GM06990 (cell line): ENCODE measurements around the gene RHOB.

Experiments
- DNase-seq: peaks from one replicate; pipeline ENCODE4 v3.0.0-alpha.2; 2011; ENCODE audit not compliant: insufficient read length; ENCODE audit errors: extremely low read depth
- H3K27me3 ChIP-seq: replicated peaks from 2 replicates; pipeline ENCODE4 v1.6.0; 2011; ENCODE audit warnings: low read length; ENCODE audit not compliant: control insufficient read depth, insufficient read depth
- H3K36me3 ChIP-seq: 2 replicates; pipeline ENCODE4 v1.5.1; 2011; ENCODE audit warnings: low read length; ENCODE audit not compliant: control insufficient read depth, insufficient read depth
- H3K4me3 ChIP-seq: replicated peaks from 2 replicates; pipeline ENCODE4 v1.5.1; 2011; ENCODE audit warnings: low read depth, mild to moderate bottlenecking, control low read depth, low read length
- CTCF ChIP-seq: IDR thresholded peaks from 2 replicates; pipeline ENCODE4 v1.5.1; 2011; ENCODE audit warnings: low read length, control low read depth, mild to moderate bottlenecking, inconsistent platforms; ENCODE audit not compliant: insufficient read depth, poor library complexity, severe bottlenecking

The RHOB gene

DNA sequence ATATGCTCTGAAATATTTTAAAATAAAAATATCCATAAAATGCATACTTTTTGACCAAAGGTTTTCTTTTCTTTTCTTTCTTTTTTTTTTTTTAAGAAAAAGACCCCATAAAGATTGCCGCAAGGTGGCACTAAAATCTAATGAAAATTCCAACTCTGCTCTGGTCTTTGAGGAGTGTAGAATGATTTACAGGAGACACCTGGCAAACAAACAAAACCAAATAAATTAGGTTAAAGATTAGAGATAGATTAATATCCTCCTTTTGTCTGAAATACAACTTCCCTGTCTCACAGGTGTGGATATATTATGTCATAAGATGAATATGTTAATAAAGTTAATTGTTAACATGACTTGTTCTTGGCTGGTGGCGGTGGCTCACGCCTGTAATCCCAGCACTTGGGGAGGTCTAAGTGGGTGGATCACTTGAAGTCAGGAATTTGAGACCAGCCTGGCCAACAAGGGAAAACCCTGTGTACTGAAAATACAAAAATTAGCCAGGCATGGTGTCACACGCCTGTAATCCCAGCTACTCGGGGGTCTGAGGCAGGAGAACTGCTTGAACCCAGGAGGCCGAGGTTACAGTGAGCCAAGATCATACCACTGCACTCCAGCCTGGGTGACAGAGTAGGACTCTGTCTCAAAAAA lies 3.5 kb upstream of the RHOB start:
- peak; percentile 41 for TF ChIP-seq CTCF
- H3K4me3 ChIP-seq = no peak overlapping the region
- no peaks in the 10 kb centered on the region for H3K36me3 ChIP-seq
- DNase-seq = no peak
- H3K27me3 ChIP-seq = no peaks in the 10 kb centered on the region; the same call in 1 of the 2 replicates

GRCh38 chr2:20444101-20444992 lies 2.5 kb upstream of the RHOB start:
- H3K4me3 ChIP-seq = no peak overlapping the region
- H3K27me3 ChIP-seq = no peaks in the 10 kb centered on the region; the same call in 1 of the 2 replicates
- no peaks in the 10 kb centered on the region for H3K36me3 ChIP-seq
- no peak for DNase-seq
- TF ChIP-seq CTCF = no peak

- Histone ChIP-seq H3K4me3 (no peak overlapping the region), H3K27me3 (no peaks in the 10 kb centered on the region; the same call in 1 of the 2 replicates), H3K36me3 (no peaks in the 10 kb centered on the region)
- no peak for DNase-seq
- no peak for TF ChIP-seq CTCF
Measured at GRCh38 chr2:20444993-20445910, 1.6 kb upstream of the RHOB start.

DNA sequence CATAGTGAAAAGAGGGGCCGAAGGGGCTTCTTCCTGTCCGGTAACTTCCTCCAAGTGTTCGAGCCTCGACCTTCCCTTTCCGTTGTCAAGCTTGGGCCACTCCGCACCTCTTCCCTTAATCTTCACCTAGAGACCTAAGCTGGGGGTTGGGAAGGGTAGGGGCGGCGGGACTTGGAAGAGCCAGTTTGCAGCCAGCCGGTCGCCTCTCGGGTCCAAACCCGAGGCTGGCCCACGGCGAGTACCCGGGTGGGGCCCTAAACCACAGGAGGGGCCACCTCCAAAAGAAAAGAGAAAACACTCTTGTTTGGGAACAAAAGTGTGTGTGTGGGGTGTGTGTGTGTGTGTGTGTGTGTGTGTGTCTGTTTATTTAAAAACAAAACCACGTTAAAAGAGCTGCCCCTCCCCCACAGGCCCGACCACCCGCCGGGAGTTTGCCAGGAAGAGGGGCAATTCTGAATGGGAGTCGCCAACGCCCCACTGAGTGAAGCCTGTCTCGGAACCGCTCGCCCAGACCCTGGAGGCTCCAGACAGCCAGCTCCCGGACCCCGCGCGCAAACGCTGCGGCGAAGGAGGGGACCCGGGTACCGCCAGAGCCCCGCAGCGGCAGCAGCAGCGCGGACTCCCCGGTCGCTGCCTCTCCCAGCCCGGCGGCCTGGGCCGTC lies 488 bp upstream of the RHOB start:
- TF ChIP-seq CTCF = no peak
- Histone ChIP-seq H3K36me3 (no peaks in the 10 kb centered on the region), H3K27me3 (no peaks in the 10 kb centered on the region; the same call in 1 of the 2 replicates), H3K4me3 (peak overlapping the region; percentile 62)
- DNase-seq = no peak
